IPS-NIHi7 (cell line): ENCODE data around the gene PIGT.
A peak's percentile ranks its signal among the peaks of the same experiment; 100 is the strongest.
"Not testable (repeated sequence)": the region's sequence is repeated elsewhere in the genome, so short reads cannot be mapped to it uniquely, and the experiment has no call there.

Source experiments
- DNase-seq: peaks from one replicate; pipeline ENCODE4 v3.0.0; 2012; ENCODE audit warnings: mixed read lengths; ENCODE audit errors: extremely low spot score

The PIGT gene

DNA sequence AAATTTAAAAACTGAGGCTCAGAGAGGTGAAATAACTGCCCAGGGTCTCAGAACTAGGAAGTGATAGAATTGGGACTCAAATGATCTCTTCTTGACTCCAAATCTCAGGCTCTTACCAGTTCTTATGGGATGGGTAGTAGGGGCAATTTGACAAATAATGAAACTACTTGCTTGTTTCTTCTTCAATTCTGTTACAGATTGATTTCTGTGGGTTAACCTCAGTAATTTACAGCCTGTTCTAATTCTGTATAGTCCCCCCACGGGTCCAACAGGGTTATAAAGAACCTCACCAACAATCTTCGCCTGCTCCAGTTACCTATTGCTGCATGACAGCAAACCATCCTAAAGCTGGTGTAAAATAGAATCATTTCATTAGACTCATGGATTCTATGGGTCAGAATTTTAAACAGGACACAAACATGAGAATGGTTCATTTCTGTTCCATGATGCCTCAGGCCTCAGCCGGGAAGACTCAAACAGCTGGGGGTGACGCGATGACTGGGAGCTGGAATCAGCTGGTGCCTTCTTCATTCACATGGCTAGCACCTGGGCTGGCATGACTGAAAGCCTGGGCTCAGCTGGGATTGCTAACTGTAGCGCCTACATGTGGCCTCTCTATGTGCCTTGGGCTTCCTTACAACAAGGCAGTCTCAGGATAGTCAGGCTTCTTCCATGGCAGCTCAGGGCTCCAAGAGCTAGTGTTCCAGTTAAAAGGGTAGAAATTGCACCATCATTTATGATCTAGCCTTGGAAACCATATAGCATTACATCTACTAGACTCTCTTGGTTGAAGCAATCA, 47.0 kb downstream of the PIGT start:
- no peak for DNase-seq

DNA sequence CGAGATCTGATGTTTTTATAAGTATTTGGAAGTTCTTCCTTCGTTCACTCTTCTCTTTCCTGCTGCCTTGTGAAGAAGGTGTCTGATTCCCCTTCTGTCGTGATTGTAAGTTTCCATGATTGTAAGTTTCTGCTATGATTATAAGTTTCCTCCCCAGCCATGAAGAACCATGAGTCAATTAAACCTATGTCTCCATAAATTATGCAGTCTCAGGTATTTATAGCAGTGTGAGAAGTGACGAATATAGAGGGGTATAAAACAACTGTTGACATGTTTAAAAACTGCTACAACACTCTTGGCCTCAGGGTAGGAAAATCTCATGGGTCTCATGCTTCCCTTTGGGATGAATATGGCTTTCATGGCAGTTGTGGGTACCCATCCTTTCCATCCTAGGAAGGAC, 47.8 kb downstream of the PIGT start:
- no peak for DNase-seq

DNA sequence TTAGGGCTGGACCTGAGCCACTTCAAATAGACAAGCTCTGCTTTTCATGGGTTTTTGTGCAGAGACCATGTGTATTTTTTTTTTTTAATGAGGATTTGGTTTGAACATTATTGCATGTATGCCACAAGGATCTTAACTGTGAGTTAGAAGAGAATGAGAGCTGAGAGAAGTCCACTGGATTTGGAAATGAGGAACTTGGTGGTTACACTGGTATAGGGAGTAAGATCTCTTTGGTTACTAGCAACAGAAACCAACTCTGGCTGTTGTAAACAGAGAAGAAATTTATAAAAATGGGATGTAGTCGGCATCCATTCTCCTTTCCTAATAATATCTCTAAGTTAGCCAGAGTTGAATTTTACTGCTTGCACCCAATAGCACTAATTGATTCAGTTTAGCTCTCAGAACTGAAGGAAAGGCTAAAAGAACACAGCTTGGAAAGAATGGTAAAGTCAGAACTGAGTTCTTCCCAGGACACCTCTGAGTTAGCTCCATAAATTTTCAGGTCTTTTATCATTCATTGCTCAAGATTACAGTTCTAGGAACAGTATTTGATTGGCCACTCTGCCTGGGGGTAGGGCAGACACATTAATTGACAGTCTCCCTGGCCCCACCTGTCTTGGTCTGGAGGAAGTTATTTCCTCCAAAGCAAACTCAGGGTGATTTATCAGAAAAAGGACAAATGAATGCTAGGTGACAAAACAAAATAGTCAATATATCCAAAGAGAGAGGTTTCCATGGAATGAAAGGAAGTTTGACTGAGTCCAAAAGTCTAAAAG, 49.7 kb downstream of the PIGT start:
- DNase-seq = no peak

DNA sequence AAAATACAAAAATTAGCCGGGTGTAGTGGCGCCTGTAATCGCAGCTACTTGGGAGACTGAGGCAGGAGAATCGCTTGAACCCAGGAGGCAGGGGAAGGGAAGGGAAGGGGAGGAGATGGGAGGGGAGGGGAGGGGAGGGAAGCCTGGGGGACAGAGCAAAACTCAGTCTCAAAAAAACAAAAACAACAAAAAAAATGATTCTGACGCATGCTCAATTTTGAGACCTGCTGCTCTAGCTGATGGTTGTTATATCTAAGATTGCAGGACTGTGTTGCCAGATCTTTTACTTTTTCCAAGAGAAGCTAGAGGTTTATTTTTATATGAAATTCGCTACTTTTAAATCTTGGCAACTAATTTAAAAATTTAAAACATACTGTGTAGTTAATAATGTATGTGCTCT, 51.2 kb downstream of the PIGT start:
- DNase-seq = no peak

DNA sequence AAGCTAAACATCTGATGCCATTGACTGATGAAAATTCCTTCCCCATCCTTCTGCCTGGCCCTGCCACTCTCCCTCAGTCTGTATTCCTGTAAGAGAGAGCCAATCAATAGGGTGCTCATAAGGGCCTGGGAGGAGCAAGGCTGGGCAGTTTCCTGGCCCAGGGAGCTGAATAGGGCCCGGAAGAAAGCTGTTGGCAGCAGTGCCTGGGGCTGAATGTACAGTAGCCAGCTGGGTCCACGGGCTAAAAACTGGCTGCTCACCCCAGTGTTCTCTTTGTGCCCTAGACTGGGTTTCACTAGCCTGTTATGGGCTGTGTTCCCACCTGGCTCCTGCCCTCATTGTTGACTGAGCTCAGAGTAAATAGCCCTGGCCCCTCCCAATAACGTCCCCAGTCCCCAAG, 51.9 kb downstream of the PIGT start:
- no peak for DNase-seq

DNA sequence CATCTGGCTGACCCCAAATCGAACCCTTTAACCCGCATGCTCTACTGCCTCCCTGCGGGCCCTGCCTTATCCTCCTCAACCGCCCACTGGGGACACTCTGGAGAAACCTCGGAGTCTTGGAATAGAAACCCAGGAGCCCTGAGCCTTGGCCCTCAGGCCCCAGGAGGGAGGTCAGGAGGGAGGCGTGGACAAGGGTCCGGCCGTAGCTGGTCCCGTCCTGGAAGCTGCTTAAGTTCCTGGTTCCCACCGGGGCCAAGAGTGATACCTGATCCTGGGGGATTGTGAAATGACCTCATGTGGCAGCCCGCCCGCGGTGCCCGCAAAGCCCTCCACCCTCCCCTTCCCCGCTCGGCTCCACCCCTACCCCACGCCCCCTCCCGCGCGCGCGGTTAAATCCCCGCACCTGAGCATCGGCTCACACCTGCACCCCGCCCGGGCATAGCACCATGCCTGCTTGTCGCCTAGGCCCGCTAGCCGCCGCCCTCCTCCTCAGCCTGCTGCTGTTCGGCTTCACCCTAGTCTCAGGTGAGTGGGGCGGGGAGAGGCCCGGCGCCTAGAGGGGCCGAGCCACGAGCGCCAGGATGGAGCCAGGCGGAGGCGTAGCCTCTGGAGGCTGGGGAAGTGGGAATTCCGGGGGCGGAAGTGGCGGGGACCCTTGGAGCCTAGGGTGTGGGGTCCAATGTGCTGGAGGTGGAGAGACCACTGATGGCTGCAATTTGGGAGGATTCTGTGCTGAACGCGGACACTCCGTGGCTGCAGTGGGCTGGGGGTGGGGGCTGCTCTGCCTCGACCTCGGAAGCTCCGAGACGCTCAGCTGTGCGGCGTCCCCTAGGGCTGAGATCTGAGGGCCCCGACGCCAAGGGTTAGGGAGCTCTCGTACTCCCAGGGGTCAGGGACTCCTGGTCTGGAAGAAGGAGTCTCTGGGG, 53.7 kb downstream of the PIGT start, which contains the start of gene WFDC2:
Gene WFDC2 (plus strand): TSS at position 418 of the 926 bp plus-strand sequence. CDS start 29 bp downstream, at position 447.
- DNase-seq = peak; percentile 36

DNA sequence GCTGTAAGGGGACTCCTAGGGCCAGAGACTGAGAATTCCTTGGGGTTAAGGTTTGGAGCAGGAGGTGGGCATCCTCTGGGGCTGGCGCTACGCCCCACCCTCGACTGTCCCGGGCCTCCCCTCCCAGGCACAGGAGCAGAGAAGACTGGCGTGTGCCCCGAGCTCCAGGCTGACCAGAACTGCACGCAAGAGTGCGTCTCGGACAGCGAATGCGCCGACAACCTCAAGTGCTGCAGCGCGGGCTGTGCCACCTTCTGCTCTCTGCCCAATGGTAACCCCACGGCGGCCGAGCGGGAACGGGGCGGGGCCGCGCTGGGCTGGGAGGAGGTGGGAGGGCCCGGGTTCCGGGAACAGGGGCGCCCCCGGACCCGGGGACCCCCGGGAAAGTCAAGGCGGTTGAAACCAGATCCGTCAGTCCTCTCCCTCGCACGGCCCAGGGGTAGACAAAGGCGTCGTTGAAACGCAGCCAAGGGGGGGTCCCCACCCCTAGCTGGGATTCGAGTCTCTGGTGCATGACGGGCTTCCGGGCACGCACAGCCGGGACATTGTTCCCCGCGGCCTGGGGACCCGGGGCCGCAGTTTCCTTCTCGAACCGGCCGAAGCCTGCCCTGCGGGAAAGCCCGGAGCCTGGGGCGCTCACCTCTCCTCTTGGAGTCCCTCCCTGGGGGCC, 54.5 kb downstream of the PIGT start:
- DNase-seq = peak; percentile 35

DNA sequence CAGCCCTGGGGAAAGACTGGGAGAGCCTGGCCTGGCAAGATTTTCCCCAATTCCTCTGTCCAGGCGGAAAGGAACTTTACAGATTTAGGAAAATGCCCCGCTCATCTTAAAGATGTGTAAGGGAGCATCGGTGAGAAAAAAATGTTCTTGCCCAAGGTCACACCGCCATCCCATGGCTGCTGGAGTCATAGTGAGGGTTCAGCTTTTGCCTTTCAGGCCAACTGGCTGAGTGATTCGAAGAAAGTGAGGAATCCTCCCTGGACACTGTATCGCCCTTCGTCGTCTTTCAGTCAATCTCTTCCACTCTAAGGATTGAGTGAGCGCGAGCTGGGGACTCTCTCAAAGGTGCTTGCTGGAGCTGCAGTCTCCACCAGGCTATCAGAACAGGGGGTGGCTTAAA, 55.0 kb downstream of the PIGT start:
- DNase-seq = no peak

DNA sequence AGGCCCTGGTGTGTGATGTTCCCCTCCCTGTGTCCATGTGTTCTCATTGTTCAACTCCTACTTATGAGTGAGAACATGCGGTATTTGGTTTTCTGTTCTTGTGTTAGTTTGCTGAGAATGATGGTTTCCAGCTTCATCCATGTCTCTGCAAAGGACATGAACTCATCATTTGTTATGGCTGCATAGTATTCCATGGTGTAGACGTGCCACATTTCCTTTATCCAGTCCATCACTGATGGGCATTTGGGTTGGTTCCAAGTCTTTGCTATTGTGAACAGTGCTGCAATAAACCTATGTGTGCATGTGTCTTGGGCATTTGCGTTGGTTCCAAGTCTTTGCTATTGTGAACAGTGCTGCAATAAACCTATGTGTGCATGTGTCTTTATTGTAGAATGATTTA, 56.3 kb downstream of the PIGT start:
- DNase-seq = not testable (repeated sequence)
